ENCODE results near the gene TMEM144.

Gene TMEM144
- 0.20 to 0.31 reads per million in 2 donors for total RNA-seq

DNA sequence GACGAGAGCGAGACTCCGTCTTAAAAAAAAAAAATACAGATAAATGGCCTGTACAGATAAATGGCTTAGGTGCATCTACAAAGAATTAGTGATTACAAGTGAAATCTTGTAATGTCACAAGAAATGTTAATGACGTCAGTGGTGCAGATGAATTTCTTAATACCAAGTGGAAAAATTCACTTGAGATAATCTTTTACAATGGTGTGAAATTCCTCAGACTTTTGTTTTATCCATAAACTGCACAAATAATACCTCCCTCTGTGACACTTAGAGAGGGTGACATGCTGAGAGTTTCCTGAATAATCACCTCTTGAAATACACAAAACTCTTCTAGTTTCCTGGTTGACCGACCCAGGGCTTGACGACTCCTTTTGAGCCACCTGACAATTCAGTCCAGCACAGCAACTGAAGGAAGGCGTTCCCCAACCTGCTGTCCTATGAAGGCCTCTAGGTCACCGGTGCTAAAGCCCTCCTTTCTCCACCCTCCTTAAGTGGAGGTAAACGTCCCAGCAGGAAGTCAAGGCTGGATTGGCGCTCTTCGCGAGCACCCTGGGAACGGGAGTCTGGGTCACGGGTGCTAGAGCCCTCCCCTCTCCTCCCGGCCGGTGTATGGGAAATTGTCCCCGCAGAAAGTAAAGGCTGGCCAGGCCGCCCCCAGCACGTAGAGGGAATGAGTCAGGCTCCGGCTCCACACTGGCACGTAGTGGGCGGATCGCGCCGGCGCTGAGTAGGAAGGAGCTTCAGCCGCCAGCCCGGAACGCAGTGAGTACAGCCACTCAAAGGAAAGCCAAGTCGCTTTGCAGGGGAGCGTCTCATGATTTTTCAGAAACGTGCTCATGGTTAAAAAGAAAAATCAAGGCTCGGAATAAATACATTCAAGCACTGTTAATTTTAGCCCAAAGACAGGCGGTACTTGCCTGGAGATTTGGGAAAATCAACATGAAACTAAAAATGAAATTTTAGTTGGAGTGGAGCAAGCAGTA lies at the start of gene TMEM144:
Gene TMEM144 (plus strand): TSS at position 662 of the 983 bp plus-strand sequence. CDS start 2,182 bp downstream, outside the sequence.
- DNase-seq: peak in 1 of 5 experiments; percentile 43

GRCh38 chr4:158161551-158162354 lies 48.5 kb upstream of the TMEM144 start:
- DNase-seq: no peak

DNA sequence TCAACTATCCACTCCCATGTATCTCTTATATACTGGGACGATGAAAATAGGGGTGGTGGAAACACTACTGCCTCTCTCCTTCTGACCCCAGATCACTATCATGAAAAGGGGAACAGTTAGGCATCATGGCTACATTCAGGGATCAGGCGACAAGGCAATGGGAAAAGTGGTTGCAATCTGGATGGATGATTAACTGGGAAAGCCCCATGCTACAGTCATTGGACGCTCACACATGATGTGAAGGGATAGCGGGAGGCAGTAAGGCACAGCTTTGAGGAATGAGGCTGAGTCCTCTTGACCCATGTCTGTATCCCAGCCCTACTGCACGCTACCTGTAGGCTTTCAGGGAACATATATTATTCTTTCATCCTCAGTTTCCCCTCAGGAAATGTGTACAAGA lies 47.7 kb upstream of the TMEM144 start:
- DNase-seq: no peak

GRCh38 chr4:158163941-158164767 lies 46.1 kb upstream of the TMEM144 start:
- no peak for DNase-seq

DNA sequence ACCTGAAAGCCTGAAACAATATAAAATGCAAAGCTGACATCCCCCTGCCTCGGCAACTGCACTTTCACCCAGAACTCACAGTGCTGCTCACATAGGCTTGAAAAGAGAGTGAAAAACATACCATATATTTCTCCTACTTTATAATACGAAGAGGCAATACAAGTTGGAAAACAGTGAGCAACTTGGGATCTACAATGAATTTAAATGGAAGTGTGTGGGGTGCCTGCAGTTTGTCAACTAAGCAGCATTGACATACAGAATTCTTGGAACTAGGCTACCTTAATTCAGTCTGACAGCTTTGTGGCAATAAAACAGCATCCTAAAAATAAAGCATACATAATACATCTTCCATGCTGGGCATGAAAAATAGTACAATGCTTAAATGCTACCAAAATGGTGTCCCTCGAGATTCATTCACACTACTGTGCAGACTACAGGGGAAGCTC lies 45.5 kb upstream of the TMEM144 start:
- DNase-seq: no peak

GRCh38 chr4:158166701-158167100 lies 43.6 kb upstream of the TMEM144 start:
- no peak for DNase-seq

GRCh38 chr4:158168606-158169005 lies 41.7 kb upstream of the TMEM144 start:
- DNase-seq: no peak

GRCh38 chr4:158169506-158169905 lies 40.8 kb upstream of the TMEM144 start:
- no peak for DNase-seq

- no peak for DNase-seq
These were observed 40.2 kb upstream of the TMEM144 start for GRCh38 chr4:158169931-158170690.

DNA sequence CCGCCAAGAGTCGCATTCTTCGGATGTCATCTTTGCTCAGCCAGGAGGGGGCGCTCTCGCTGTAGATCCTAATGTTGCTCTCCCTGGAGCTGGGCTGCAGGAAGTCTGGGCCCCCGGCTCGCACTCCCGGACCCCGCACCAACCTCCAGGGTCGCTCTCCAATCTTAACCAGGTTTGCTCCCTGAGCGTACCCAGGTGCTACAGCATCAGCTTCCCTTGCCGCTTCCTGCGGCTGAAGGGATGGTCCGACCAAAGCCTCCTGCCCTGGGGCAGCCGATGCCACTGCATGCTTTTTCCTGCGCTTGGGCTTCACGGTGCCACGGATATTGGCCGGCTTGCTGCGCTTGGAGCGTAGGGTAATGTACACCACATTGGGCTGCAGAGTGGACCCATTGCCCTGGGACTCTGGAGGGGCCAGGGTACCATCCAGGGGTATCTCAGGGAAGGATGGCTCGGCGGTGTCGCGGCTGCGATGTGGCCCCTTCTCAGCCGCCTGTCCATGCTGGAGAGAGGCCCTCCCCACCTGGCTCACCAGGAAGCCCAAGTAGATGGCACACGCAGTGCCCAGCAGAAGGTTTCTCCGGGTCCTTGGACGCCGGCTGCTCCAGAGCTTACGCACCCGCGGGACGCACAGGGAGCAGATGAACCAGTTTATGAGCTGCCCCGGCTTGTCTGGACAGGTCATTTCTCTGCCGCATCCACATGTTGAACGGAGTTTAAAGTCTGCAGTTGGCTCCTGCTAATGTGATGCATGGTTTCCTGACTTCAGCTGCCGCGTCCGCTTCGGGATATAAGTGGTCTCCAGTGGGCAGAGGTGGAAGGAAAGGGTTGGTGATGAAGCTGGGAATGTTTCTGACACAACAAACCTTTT lies 39.4 kb upstream of the TMEM144 start:
- DNase-seq: no peak

DNA sequence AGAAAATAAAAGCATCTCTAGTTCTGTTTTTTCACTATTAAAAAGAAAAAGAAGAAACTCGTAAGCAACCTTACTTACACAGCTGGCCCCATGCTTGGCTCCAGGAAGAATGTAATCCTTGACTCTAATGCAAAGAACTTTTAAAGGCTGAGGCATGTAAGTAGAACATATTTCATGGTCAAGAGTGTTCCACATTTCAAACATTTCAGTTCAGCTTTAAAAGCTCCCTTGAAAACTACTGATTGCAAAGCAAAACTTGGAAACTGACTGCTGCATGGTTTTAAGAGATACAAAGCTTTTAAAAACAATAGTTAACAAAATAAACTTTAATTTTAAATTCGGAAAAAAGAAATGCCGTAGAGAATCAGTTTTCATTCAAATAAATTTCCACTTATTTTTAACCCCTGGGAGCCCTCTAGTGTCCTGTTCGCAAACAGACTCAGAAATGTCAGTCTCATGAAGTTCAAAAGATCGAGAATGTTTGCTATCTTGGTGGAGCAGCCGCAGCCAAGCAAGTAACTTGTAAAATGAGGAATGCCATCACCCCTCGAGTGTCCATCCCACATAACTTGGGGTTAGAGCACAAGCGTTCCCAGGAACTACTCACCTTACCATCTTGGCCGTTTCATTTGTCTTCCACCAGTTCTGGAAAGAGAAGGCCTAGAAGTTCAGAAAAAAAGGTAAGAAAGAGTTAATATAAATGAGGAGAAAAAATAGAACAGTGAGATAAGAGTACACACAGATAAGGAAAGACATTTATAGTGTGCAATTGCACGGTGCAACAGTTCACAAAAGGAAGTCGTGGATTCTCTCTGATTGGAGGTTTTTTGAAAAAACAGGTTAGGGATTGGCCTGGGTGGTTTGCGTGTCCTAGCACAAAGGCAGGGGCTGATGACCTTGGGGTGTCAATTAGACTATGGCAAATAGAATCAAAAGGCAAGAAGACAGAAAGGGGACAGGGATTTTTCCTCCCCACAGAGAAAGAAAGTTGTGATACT lies 37.7 kb upstream of the TMEM144 start, which contains the start of gene GASK1B:
Gene GASK1B (minus strand): TSS at position 765 of the 998 bp plus-strand sequence. CDS start 1,650 bp downstream, outside the sequence.
- DNase-seq: peak in 1 of 5 experiments; percentile 21

DNA sequence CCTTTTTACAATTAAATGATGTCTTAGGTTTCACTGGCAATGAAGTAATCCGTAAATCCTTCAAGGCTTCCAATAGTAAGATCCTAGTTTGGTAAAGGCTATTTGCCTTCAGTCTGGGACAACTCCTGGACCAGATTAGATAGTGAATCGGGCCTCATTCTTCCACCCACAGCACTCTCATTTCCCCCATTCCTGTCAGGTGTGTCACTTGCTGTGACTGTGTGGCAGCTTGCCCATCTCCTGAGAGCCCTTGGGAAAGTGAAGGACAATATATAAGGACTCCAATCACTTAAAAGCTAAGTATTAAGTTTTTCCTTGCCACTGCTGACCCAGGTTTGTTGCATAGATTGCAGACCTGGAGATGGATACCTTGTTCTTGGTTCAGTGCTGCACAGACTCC lies 34.2 kb upstream of the TMEM144 start:
- DNase-seq: no peak

DNA sequence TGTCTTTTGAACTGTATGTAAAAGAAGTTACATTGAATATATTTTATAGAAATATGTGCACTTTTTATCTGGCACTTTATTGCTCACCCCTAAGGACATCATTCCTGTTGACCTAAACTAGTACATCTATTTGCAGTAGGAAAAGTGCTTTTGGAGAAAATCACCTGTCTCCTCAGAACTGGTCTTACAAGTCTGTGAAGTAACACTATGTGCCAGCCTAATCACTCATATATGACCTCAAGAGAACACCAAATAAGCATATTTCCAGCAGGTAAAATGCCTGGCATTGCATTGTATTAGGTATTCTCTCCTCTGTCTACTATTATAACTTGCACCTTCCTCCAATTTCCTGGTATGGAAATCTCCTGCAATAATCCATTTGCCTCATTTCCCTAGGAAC lies 33.5 kb upstream of the TMEM144 start:
- DNase-seq: no peak

GRCh38 chr4:158179465-158179864 lies 30.8 kb upstream of the TMEM144 start:
- DNase-seq: no peak

DNA sequence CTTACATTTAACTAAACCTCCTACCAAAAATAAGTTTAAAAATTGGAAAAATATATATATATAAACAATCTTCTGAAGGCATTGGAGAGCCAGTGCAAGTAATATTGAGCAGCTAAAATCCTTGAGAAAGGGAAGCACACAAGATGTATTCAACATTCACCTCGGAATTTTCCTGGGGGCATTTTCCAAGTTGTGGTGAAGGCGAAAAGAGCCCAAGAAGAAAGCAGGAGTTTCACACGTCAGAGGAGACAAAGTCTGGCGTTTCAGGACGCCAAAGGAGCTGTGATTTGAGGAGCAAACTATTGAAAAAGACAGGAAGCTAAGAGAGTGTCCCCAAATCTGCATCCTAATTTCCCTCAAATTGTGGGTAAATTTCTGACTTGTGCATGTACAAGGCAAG lies 28.4 kb upstream of the TMEM144 start:
- no peak for DNase-seq

DNA sequence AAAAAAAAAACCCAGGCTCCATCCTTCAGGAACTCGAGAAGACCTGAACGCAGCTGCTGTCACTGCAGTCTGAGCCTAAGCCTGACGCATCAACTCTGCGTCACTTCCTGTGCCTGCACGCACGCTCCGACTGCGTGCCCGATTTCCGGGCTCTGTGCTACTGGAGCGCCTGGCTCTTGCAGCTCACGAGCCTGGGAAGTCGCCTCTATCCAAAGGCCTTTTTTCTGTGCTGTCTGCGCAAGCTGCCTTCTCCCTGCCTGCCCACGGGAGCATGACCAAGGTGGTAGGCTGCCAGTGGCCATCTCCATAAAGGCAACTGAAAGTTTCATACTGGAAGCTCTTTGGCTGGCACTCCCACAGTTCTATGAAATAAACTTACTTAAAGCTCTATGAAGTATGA lies 27.6 kb upstream of the TMEM144 start:
- DNase-seq: no peak

- no peak for DNase-seq
These were observed 23.5 kb upstream of the TMEM144 start for GRCh38 chr4:158186815-158187214.

DNA sequence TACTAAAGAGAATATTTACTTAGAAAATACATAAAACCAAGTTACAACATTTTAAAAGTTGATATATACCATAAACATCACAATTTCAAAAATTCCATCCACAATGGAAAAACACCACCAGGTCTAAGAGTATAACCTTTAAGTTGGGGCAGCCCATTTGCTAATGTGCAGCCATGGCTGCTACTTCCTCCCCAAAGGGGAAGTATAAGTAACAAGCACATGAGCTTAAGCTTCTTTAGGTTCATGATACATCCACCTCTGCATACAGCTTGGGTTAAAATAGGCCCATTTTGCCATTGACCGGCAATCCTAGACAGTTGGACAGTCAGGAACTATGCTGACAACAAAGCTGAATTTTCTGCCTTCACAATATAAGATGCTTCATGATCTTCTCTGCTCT lies 20.9 kb upstream of the TMEM144 start:
- DNase-seq: no peak

DNA sequence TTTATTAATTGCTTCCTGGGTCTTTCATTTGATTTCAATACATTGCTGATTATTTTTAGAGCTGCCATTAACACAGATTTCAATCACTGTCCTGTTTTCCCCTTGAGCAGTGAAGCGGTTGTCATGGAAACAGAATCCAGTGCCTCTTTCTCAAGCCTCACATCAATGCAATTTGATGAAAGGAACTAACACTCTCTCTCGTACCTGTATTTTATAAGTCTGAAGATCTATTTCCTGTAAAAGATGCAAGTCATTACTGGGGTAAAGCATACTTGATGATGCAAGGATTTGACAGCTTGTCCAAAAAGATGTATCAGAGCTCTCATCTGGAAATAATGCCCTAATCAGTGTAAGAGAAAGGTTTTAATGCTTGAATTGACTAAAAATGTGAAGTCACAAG lies 19.6 kb upstream of the TMEM144 start:
- no peak for DNase-seq
